SKM-1 (cell line): ENCODE results near the gene SLC17A7.
"Not testable (repeated sequence)": the region's sequence is repeated elsewhere in the genome, so short reads cannot be mapped to it uniquely, and the experiment has no call there.

Source experiments
- DNase-seq: peaks from one replicate; lab custom pipeline; 2025; ENCODE audit not compliant: unreplicated experiment; lab: John Stamatoyannopoulos, UW

Gene SLC17A7

GRCh38 chr19:49441210-49441959 lies at the start of gene SLC17A7:
TSS of gene SLC17A7 (minus strand) at chr19:49441527. CDS start at chr19:49441379, 148 bp downstream.
- DNase-seq, result no peak

GRCh38 chr19:49490287-49491029 lies 49.1 kb upstream of the SLC17A7 start:
- no peak for DNase-seq

- DNase-seq, result no peak
Observed at GRCh38 chr19:49489601-49490167, 48.4 kb upstream of the SLC17A7 start.

GRCh38 chr19:49488863-49489537 lies 47.7 kb upstream of the SLC17A7 start:
- no peak for DNase-seq

- DNase-seq, result no peak
Observed at GRCh38 chr19:49488046-49488862, 46.9 kb upstream of the SLC17A7 start.

- DNase-seq, result peak; percentile 74
Observed at GRCh38 chr19:49487277-49488045, 46.1 kb upstream of the SLC17A7 start, which contains the start of gene RPL13A. TSS of gene RPL13A (plus strand) at chr19:49487608. CDS start at chr19:49487630, 22 bp downstream.

- no peak for DNase-seq
Observed at GRCh38 chr19:49486710-49487276, 45.5 kb upstream of the SLC17A7 start.

- no peak for DNase-seq
Observed at GRCh38 chr19:49486232-49486631, 44.9 kb upstream of the SLC17A7 start.

- no peak for DNase-seq
Observed at GRCh38 chr19:49481020-49481683, 39.8 kb upstream of the SLC17A7 start.

GRCh38 chr19:49479975-49480628 lies 38.8 kb upstream of the SLC17A7 start:
- DNase-seq, result no peak

GRCh38 chr19:49475995-49476880 lies 34.9 kb upstream of the SLC17A7 start:
- DNase-seq, result no peak

GRCh38 chr19:49475191-49475917 lies 34.0 kb upstream of the SLC17A7 start:
- DNase-seq, result no peak

GRCh38 chr19:49474542-49474924 lies 33.2 kb upstream of the SLC17A7 start:
- no peak for DNase-seq

GRCh38 chr19:49473868-49474541 lies 32.7 kb upstream of the SLC17A7 start, which contains the start of gene FLT3LG:
TSS of gene FLT3LG (plus strand) at chr19:49474215. CDS start at chr19:49474640, 425 bp downstream.
- DNase-seq, result no peak

- not testable (repeated sequence) for DNase-seq
Observed at GRCh38 chr19:49473501-49473867, 32.2 kb upstream of the SLC17A7 start.

GRCh38 chr19:49472936-49473335 lies 31.6 kb upstream of the SLC17A7 start:
- DNase-seq, result no peak
